ENCODE results near the gene UXS1.

The UXS1 gene

GRCh38 chr2:106108791-106109190 lies 85.3 kb downstream of the UXS1 start:
- Histone ChIP-seq H3K4me1 (ENCODE audit: insufficient read depth, low read length, poor library complexity, severe bottlenecking) (no peaks in the 10 kb centered on the region), H3K4me2 (ENCODE audit: low read depth, low read length, poor library complexity, severe bottlenecking) (no peak overlapping the region), H3K9me2 (replicated peaks; ENCODE audit: low read depth, low read length) (no peaks in the 10 kb centered on the region), H3K9me3 (ENCODE audit: insufficient read depth, low read depth, low read length) (no peaks in the 10 kb centered on the region), H3F3A (ENCODE audit: low read depth) (no peaks in the 10 kb centered on the region), H3K4me3 (ENCODE audit: low read length, poor library complexity, severe bottlenecking) (no peak overlapping the region), H3K79me2 (ENCODE audit: insufficient read depth, low read length) (no peaks in the 10 kb centered on the region), H3K36me3 (ENCODE audit: insufficient read depth, low read length) (peaks cover 70% of the 10 kb centered on the region; the same call in 1 of the 2 replicates), H4K20me1 (ENCODE audit: insufficient read depth, low read length, poor library complexity, severe bottlenecking) (no peaks in the 10 kb centered on the region), H2AFZ (ENCODE audit: low read length) (no peak overlapping the region), H3K27me3 (ENCODE audit: insufficient read depth, low read length, poor library complexity, severe bottlenecking) (no peaks in the 10 kb centered on the region), H3K9ac (ENCODE audit: low read depth, low read length, poor library complexity, severe bottlenecking) (no peak overlapping the region)
- TF ChIP-seq CTCF (conservative IDR thresholded peaks at IDR 0.05; ENCODE audit: low read length), result no peak
- no peak for TF ChIP-seq EZH2phosphoT487 (IDR thresholded peaks at IDR 0.05; ENCODE audit: borderline replicate concordance)

- TF ChIP-seq CTCF (conservative IDR thresholded peaks at IDR 0.05; ENCODE audit: low read length) (peak; percentile 53), EZH2phosphoT487 (IDR thresholded peaks at IDR 0.05; ENCODE audit: borderline replicate concordance) (no peak)
- H2AFZ ChIP-seq (ENCODE audit: low read length), result no peak overlapping the region
- no peak overlapping the region for H3K9ac ChIP-seq (ENCODE audit: low read depth, low read length, poor library complexity, severe bottlenecking)
- no peaks in the 10 kb centered on the region for H3K79me2 ChIP-seq (ENCODE audit: insufficient read depth, low read length)
- no peak overlapping the region for H3K4me2 ChIP-seq (ENCODE audit: low read depth, low read length, poor library complexity, severe bottlenecking)
- no peak overlapping the region for H3K4me3 ChIP-seq (ENCODE audit: low read length, poor library complexity, severe bottlenecking)
- H3F3A ChIP-seq (ENCODE audit: low read depth), result no peaks in the 10 kb centered on the region
- peaks cover 71% of the 10 kb centered on the region; the same call in 1 of the 2 replicates for H3K36me3 ChIP-seq (ENCODE audit: insufficient read depth, low read length)
- no peaks in the 10 kb centered on the region for H3K4me1 ChIP-seq (ENCODE audit: insufficient read depth, low read length, poor library complexity, severe bottlenecking)
- no peaks in the 10 kb centered on the region for H4K20me1 ChIP-seq (ENCODE audit: insufficient read depth, low read length, poor library complexity, severe bottlenecking)
- no peaks in the 10 kb centered on the region for H3K9me2 ChIP-seq (replicated peaks; ENCODE audit: low read depth, low read length)
- H3K9me3 ChIP-seq (ENCODE audit: insufficient read depth, low read depth, low read length), result no peaks in the 10 kb centered on the region
- no peaks in the 10 kb centered on the region for H3K27me3 ChIP-seq (ENCODE audit: insufficient read depth, low read length, poor library complexity, severe bottlenecking)
Measured at GRCh38 chr2:106108351-106108750, 85.8 kb downstream of the UXS1 start.

GRCh38 chr2:106107509-106108131 lies 86.5 kb downstream of the UXS1 start:
- Histone ChIP-seq H3K4me3 (ENCODE audit: low read length, poor library complexity, severe bottlenecking) (no peak overlapping the region), H3K79me2 (ENCODE audit: insufficient read depth, low read length) (no peaks in the 10 kb centered on the region), H3K27me3 (ENCODE audit: insufficient read depth, low read length, poor library complexity, severe bottlenecking) (no peaks in the 10 kb centered on the region), H2AFZ (ENCODE audit: low read length) (no peak overlapping the region), H3K9me3 (ENCODE audit: insufficient read depth, low read depth, low read length) (no peaks in the 10 kb centered on the region), H3K4me2 (ENCODE audit: low read depth, low read length, poor library complexity, severe bottlenecking) (no peak overlapping the region), H3K9ac (ENCODE audit: low read depth, low read length, poor library complexity, severe bottlenecking) (no peak overlapping the region), H3K4me1 (ENCODE audit: insufficient read depth, low read length, poor library complexity, severe bottlenecking) (no peaks in the 10 kb centered on the region), H3K9me2 (replicated peaks; ENCODE audit: low read depth, low read length) (no peaks in the 10 kb centered on the region), H3F3A (ENCODE audit: low read depth) (no peaks in the 10 kb centered on the region), H4K20me1 (ENCODE audit: insufficient read depth, low read length, poor library complexity, severe bottlenecking) (no peaks in the 10 kb centered on the region), H3K36me3 (ENCODE audit: insufficient read depth, low read length) (peaks cover 75% of the 10 kb centered on the region; the same call in 1 of the 2 replicates)
- TF ChIP-seq CTCF (conservative IDR thresholded peaks at IDR 0.05; ENCODE audit: low read length), result no peak
- no peak for TF ChIP-seq EZH2phosphoT487 (IDR thresholded peaks at IDR 0.05; ENCODE audit: borderline replicate concordance)

Data from Loucy (cell line).